Ishikawa (cell line): Measurements from ENCODE around the gene SCYL1.

Experiments
- CEBPB ChIP-seq: IDR thresholded peaks from 2 replicates; pipeline ENCODE4 v1.6.1; 2012
- CREB1 ChIP-seq: IDR thresholded peaks from 2 replicates; pipeline ENCODE4 v1.6.1; 2012; ENCODE audit warnings: low read depth
- EGR1 ChIP-seq: IDR thresholded peaks from 2 replicates; pipeline ENCODE4 v1.6.1; 2012
- EP300 ChIP-seq: IDR thresholded peaks from 2 replicates; pipeline ENCODE4 v1.6.1; 2012; ENCODE audit warnings: borderline replicate concordance
- FOXM1 ChIP-seq: IDR thresholded peaks from 2 replicates; pipeline ENCODE4 v1.6.1; 2012; ENCODE audit warnings: low read depth, borderline replicate concordance
- NFIC ChIP-seq: IDR thresholded peaks from 2 replicates; pipeline ENCODE4 v1.6.1; 2012
- RAD21 ChIP-seq: IDR thresholded peaks from 2 replicates; pipeline ENCODE4 v1.6.1; 2012; ENCODE audit warnings: low read depth
- TAF1 ChIP-seq: IDR thresholded peaks from 2 replicates; pipeline ENCODE4 v1.6.1; 2012; ENCODE audit warnings: low read depth, mild to moderate bottlenecking
- TEAD4 ChIP-seq: IDR thresholded peaks from 2 replicates; pipeline ENCODE4 v1.6.1; 2012
- YY1 ChIP-seq: IDR thresholded peaks from 2 replicates; pipeline ENCODE4 v1.6.1; 2012; ENCODE audit warnings: low read depth
- ZBTB7A ChIP-seq: IDR thresholded peaks from 2 replicates; pipeline ENCODE4 v1.6.1; 2012; ENCODE audit warnings: low read depth
- TF ChIP-seq, protein P1 (sequence below): IDR thresholded peaks from 2 replicates; pipeline ENCODE4 v1.6.1; 2012
- TF ChIP-seq, protein P2 (sequence below): IDR thresholded peaks from 2 replicates; pipeline ENCODE4 v1.6.1; 2012; ENCODE audit warnings: low read depth, mild to moderate bottlenecking
- TF ChIP-seq, protein P3 (sequence below): IDR thresholded peaks from 2 replicates; pipeline ENCODE4 v1.6.1; 2012

DNA sequence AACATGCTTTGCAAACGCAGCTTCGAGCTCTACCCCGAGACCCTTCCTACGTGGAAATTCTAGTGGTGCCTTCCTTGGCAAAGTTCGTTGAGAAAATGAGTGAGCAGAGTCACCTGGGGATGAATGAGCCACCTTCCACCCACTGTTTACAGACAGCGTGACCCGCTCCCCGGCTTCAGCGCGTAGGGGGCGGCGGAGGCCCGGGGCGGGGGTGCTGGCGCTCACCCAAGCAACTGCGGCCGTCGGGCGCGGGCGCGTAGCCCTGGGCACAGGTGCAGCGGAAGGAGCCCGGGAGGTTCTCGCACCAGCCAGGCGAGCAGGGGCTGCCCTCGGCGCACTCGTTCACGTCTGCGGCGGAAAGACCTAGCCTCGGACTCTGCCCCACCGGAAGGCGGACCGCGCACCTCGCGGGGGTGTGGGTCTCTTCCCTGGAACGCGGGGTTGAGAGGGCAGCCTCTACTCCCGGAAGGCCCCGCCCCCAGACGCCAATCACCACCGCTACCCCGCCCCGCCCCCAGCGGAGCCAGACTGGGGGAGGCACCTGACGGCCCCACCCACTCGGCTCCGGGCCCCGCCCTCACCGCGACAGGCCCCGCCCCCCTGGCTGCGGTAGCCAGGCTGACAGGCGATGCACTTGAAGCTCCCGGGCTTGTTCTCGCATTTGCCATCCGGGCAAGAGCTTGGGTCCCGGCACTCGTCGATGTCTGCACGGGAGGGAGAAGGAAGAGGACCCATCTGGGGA is 21.5 kb downstream of the SCYL1 start:
- TF ChIP-seq, protein P1, sequence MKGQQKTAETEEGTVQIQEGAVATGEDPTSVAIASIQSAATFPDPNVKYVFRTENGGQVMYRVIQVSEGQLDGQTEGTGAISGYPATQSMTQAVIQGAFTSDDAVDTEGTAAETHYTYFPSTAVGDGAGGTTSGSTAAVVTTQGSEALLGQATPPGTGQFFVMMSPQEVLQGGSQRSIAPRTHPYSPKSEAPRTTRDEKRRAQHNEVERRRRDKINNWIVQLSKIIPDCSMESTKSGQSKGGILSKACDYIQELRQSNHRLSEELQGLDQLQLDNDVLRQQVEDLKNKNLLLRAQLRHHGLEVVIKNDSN = 0 out of 2 replicates have a peak, but pooled peaks have one; percentile 11
- no peak for TF ChIP-seq CEBPB
- no peak for TF ChIP-seq RAD21
- TF ChIP-seq, protein P2, sequence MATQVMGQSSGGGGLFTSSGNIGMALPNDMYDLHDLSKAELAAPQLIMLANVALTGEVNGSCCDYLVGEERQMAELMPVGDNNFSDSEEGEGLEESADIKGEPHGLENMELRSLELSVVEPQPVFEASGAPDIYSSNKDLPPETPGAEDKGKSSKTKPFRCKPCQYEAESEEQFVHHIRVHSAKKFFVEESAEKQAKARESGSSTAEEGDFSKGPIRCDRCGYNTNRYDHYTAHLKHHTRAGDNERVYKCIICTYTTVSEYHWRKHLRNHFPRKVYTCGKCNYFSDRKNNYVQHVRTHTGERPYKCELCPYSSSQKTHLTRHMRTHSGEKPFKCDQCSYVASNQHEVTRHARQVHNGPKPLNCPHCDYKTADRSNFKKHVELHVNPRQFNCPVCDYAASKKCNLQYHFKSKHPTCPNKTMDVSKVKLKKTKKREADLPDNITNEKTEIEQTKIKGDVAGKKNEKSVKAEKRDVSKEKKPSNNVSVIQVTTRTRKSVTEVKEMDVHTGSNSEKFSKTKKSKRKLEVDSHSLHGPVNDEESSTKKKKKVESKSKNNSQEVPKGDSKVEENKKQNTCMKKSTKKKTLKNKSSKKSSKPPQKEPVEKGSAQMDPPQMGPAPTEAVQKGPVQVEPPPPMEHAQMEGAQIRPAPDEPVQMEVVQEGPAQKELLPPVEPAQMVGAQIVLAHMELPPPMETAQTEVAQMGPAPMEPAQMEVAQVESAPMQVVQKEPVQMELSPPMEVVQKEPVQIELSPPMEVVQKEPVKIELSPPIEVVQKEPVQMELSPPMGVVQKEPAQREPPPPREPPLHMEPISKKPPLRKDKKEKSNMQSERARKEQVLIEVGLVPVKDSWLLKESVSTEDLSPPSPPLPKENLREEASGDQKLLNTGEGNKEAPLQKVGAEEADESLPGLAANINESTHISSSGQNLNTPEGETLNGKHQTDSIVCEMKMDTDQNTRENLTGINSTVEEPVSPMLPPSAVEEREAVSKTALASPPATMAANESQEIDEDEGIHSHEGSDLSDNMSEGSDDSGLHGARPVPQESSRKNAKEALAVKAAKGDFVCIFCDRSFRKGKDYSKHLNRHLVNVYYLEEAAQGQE = no peak
- peak; percentile 17; the same call in 1 of the 2 replicates for TF ChIP-seq TEAD4
- TF ChIP-seq EP300 = peak; percentile 21; the same call in 1 of the 2 replicates
- TF ChIP-seq FOXM1 = no peak
- no peak for TF ChIP-seq CREB1
- TF ChIP-seq NFIC = peak; percentile 75
- TF ChIP-seq TAF1 = no peak
- TF ChIP-seq, protein P3, sequence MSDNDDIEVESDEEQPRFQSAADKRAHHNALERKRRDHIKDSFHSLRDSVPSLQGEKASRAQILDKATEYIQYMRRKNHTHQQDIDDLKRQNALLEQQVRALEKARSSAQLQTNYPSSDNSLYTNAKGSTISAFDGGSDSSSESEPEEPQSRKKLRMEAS = no peak
- peak; percentile 47; the same call in 1 of the 2 replicates for TF ChIP-seq EGR1
- peak; percentile 58 for TF ChIP-seq ZBTB7A
- no peak for TF ChIP-seq YY1
